GM18498 (cell line): ENCODE data around the gene GPR85.
"Not testable (repeated sequence)": the region's sequence is repeated elsewhere in the genome, so short reads cannot be mapped to it uniquely, and the experiment has no call there.

Source experiments
- ATAC-seq: cut with Tn5 transposase; IDR thresholded peaks from one replicate; pipeline ENCODE4 v1.9.1; 2021; ENCODE audit warnings: mild to moderate bottlenecking, moderate library complexity; ENCODE audit not compliant: unreplicated experiment

Gene GPR85, protein sequence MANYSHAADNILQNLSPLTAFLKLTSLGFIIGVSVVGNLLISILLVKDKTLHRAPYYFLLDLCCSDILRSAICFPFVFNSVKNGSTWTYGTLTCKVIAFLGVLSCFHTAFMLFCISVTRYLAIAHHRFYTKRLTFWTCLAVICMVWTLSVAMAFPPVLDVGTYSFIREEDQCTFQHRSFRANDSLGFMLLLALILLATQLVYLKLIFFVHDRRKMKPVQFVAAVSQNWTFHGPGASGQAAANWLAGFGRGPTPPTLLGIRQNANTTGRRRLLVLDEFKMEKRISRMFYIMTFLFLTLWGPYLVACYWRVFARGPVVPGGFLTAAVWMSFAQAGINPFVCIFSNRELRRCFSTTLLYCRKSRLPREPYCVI

DNA sequence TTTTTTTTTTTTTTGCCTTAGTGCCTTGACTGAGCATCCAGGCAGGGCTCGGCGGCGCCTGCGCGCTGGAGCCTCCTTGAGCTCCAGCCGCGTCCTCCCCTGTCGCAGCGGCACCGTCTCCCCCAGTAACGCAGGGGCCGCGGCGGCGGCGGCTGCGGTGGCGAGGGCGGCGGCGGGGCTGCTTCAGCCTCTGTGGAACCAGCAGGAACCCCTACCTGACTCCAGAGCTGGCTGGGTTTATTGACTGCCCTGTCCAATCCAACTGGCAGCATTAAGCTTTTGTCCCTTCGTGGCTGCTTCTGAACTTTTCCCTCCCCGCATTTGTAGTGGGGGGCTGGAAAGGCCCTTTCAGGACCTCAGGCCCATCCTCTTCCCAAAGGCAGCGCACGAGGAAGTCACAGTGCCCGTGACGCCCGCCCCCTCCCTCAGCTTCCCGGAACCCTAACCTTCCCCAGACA, at the start of gene GPR85:
Gene GPR85 (minus strand): TSS at position 397 of the 458 bp plus-strand sequence. CDS start 2,106 bp downstream, outside the sequence.
- ATAC-seq: peak; percentile 81

DNA sequence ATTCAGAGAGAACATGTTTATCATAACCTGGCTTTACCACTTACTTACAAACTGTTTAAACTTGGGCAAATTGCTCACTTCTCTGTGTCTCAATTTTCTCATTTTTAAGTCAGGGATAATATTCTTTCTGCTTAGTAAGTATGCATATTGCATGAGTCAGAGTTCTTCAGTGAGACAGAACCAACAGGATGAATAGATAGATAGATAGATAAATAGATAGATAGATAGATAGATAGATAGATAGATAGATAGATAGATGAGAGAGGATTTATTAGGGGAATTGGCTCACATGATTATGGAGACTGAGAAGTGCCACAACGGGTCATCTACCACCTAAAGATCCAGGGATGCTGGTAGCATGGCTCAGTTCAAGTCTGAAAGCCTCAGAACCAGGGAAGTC, 47.4 kb upstream of the GPR85 start:
- no peak for ATAC-seq

DNA sequence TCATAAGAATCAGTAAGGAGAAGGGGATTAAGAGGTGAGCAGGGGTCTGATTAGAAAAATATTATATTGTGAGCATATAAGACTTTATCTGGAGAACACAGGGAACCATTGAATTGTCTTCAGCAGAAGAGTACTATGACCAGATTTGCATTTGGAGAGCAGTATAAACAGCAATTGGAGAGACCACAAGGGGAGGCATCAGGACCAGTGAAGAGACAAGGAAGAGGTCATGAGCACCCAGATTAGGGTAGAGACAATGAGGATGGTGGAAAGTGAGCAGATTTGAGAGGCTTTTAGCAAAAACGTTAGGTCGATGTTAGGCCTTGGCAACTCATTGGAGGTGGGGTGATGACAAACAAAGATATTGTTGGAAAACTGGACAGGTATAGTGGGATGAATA, 44.7 kb upstream of the GPR85 start:
- no peak for ATAC-seq

DNA sequence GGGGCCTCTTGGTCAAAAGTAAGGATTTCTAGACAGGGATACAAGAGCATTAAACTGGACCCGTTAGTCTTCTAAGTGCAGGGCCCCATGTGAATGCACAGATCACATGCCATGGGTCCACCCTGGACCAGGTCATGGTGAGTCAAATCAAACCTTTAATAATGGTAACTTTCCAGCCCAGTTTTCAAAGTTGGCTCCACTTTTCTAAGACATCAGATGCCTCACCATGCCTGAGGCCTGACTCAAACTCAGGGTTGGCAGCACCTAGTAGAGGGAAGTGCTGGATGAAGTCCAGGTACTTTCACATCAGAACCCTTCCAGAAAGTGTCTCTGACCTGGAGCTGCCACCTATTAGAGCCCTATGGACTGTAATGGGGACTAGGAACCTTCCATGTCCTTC, 41.4 kb upstream of the GPR85 start:
- ATAC-seq: no peak

DNA sequence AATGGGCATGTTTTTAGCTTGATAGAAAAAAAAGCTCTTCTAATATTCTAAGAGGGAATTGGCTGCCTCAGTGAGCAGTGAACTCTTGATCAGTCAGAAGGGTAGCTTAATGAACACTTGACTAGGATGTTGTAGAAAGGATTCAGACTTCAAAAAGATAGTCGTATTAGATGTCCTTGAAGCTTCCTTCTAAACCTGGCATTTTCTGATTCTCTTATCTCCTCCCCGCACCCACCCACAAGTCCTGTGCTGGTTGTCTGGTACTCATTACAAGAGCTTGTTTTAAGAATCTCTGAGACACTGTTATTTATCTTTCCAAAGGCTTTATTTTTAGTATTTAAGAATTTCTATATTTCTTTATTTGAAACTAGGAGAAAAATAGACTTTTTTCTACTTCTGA, 39.1 kb upstream of the GPR85 start:
- ATAC-seq: no peak

DNA sequence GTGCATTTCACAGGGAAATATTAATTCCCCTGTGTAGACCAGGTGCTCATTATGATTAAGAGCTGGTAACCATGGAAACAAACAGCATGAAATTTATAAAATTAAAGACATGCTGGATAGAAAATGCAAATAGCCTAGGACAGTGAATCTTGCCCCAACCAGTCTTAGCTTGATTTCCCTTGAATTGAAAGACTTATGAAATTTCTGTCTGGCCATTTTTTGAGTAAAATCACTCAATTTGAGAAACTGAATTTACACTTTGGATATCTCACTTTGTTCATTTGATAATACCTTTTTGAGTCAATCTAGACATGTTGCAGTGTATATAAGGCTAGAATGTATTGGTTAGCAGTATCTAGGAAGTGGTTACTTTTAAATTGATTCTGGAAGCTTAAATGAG, 36.1 kb upstream of the GPR85 start:
- no peak for ATAC-seq

DNA sequence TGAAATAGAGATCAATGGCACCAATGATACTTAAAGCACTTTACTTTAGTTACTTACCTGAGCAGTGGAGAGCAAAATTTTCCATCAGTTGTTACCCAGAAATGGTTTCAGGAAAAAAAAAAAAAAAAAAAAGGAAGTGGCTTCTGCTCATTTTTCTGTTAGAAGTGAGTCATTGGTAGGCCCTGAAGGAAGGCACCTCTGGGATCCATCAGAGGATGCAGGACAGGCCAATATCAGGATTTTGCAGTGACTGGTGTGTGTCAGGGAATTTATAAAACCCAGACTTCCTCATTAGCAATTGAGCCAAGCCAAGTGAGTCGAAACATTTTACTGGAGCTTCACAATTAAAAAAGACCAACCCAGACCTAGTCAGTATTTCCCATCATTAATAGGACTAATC, 34.0 kb upstream of the GPR85 start:
- ATAC-seq: no peak

DNA sequence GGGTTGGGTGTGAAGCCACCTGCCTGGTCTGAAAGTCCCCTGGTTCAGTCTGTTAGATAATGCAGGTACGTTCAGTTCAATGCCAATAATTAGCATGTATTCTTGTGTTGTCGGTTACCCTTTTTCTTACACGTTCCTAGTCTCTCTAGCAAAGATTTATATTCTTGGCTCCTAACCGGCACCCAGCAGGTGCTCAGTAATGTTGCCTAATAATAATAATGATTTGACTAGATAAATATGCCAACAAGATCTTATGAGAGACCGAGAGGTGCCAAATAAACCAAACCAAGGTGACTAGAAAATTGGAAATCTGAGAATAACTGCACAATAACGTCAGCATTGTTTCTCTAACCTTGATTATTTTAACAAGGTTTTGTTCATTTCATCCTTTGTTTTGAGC, 32.8 kb upstream of the GPR85 start:
- ATAC-seq: no peak

DNA sequence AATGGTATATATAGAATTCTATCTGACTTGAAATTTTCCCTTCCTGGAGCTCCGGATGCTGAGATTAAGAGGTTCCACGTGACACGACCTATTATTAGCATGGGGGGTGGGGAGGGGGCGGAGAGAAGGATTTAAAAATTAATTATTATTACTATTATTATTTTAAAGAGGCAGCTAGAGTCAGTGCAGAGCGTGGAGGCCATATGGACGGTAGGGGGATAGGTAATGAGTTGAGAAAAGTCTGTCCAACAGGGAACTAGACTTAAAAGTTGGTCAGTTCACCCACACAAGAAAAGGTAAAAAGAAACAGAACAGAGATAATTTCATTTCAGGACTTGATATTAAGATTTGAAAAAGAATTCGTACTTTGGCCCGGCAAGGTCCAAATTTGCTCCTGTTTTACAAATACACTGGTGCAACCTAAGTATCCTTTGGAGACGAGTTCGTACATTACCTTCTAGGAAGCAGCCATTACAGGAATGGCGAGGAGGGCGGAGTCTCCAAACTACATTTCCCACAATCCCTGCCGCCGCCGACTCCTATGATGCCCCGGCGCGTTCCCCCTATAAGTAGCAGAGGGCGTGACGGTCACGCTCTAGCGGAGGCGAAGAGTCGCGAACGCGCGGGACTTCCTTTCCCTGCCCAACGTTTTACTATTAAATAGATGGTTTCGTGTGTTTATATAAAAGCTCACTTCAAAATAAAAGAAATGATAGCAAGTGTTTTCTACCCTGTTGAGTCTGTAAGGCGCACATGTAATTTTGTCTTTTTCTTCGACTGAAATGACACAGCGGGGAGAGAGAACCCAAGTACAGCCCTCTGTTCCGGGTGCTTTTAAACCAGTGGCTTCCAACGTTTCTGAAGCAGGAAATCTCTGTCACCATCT, 31.7 kb upstream of the GPR85 start, which contains the start of gene SMIM30:
Gene SMIM30 (minus strand): TSS at position 481 of the 886 bp plus-strand sequence. CDS start 976 bp downstream, outside the sequence.
- ATAC-seq: peak; percentile 98

DNA sequence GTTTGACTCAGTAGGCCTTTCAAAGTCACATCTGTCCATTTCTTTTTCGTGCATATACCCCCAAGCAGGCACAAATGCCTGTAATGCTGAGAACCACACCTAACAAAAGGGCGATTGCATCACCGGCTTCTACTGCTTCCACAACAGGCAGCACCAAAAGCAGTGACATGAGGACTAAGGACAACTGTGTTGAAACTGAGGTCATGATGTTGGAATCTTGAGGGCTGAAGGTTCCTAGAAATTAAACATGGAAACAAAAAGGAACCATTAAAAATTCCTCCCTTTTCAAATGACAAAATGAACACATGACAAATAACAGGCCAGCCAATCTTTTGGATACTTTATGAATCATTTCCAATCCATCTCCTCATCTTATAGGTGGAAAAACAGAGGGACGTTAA, 30.7 kb upstream of the GPR85 start:
- not testable (repeated sequence) for ATAC-seq

DNA sequence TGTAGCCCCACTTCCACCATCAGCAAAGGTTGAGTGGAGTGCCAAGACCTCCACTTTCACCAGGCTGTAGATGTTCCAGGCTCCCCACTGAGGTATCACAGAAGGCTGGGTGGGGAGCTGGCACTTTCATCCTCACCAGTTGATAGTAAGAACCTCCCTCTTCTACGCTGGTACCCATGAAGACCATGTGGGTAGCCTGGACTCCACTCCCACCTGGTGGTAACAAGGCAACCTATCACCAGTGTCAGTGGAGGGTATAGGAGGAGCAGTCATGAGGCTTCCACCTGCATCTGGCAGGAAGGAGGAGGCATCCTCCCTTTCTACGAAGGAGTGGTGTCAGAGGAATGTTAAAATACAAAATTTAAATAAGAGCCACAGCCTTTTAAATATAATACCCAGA, 27.3 kb upstream of the GPR85 start:
- ATAC-seq: peak; percentile 67

DNA sequence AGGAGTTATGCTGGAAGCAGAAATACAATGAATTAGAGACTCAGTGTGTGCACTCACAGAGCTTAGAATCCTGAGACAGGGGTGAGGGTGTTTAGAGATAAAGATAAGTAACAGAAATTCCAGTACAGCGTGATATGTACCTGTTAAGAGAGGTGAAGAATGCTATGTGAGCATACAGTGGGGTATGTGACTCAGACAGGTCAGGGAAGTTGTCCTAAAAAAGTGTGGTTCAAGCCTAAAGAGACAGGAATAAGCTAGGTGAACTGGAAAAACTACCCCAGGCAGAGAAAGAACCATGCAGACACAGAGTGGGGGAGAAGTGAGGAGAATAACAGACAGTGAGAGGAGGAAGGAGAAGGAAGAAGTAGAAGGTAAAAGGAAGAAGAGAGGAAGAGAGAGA, 23.1 kb upstream of the GPR85 start:
- no peak for ATAC-seq

DNA sequence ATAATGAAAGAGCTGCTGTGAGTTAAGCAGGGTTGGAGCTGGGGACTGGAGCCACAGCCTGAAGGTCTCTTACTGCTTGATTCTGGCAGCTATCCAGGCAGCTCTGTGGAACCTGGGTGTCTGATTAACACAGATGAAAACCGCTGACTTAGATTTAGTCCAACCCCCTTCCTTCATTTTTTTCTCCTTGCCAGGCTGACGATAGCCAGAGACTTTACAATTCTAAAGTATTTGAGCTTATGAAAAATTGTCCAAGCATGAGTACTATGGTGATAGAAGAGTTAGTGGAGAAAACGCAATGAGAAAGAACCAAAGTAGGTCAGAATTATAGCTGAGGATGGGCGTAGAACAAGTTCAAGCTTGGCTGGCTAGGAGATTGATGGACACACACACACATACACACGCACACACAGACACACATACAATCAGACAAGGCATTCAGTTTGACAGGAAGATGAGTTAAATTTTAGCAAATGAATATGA, 13.5 kb upstream of the GPR85 start:
- ATAC-seq: no peak

DNA sequence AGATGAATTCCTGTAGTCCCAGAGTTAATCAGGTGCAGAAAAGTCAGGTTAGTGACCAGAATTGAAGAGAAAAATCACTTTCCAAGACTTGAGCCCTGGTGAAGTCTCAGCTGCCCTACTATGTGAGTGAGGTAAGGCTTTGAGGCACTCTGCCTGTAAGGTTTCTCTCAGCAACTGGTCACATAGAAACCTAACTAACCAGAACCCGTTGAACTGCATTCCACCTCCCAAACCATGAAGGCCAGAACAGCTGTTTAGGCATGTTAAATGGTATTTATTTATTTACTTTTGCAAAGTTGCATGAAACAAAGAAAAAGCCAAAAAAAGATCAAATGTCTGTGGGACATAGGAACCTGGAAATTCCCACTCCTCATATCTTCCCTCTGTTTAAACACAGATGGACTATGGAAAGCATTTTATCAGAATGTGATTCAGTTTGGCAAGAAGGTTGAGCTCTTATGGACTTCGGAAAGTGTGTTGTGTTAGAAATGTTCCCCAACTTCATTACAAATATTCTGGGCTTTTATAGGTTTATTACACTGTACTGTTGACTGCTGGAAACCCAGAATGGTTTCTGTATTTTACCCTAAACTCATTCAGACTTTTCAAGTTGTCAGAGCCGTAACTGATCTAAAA, 12.8 kb upstream of the GPR85 start:
- no peak for ATAC-seq

DNA sequence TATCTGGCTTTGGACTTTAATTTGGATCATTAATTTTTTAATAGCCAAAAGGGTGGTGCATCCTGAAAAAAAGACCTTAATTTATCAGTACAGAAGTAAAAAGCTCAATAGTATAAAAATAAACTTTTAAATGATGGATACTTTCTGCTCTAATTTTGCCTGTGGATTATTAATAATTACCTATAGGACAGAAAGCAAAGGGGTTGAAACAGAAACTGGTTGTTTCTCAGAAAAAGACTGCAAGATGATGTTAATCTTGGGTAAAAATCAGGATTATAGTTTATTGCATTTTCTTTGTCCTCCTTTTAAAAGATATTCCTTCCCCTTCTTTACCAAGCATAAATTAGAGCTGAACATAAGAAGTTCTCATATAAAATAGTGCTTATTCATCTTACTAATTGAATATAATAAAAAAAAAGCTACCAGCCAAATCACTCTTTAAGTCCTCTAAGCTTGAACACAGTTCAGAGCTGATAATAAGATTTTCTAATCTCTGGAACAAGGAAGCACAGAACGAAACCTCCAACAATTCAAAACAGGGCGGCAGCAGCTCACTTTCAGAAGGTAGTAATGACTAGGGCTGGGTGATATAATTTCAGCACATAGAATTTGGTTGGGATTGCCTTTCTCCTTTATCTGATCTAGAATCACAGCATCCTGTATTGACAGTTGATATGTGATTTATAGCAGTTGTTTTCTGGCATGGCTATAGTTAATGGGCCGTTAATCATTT, 8.1 kb upstream of the GPR85 start:
- no peak for ATAC-seq

DNA sequence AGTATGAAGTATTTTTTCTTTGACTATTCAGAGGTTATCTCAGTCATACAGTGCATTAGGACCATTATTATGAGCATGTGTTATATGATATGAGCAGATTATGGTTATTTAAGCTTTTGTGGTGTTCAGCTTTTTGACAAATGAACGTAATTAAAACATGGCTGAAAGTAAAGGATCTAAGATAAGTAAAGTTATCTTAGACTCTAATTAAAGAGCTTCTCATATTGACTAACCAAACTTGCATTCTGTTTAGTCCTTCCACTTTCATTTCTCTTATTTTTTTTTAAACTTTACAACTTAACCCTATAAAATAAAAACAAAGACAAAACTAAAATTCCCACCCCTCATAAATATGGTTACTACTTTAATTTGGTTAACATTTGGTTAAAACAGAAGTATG, 6.9 kb upstream of the GPR85 start:
- ATAC-seq: no peak

DNA sequence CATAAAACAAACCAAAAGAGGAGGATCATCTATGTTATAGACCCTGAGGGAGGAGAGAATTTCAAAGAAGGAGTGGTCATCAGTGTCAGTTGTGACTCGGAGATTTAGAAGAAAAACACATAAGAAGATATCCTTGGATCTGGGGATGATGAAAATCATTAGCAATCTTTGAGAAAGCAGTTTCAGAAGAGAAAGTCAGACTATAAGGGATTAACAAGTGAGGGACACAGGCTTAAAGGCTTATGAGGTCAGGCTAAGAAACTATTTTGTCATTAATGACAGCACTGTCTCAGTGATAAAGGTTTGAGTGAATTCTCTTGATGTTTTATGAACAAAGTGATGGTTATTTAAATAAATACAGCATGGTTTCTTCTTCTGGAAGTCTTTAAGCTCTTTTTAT, 6.1 kb upstream of the GPR85 start:
- no peak for ATAC-seq

DNA sequence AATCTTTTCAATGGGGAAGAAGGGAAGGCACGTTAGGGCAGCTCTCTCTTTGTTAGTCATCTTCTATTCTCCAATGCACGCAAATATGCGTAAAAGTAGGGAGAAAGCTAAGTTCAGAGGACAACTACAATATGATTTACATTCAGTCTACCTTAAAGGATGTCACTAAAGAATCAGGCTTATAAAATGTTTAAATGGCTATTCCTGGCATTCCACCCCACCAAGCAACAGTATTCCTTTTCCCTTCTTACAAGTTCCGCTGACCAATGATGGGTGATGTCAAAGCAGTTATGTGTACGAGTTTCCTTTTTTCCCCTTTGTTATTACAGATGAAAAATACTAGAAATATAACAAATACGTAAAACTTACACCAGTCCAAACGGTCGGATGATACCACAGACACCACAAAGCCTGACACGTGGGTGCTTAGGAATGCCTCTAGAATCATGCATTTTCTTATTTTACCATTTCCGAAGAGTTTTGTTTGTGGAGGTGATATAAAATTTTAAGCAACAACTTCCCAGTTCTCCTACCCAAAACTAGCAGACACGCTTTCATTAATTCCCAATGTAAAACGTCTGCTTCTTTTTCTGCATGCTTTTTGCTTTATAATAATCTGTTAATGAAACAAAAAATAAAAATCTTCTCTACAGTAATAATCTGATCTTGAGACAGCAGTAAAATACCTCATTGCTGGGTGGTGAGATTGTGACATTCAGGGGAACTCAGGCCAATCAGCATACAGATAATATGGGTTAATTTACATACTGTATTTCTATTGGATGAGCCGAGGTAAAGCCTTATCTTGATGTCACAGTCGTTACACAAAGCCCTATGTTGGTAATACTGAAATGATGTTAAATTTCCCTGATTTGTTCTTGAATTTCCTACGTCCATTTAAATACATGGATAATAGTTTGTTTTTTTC, 708 bp upstream of the GPR85 start:
- ATAC-seq: no peak

DNA sequence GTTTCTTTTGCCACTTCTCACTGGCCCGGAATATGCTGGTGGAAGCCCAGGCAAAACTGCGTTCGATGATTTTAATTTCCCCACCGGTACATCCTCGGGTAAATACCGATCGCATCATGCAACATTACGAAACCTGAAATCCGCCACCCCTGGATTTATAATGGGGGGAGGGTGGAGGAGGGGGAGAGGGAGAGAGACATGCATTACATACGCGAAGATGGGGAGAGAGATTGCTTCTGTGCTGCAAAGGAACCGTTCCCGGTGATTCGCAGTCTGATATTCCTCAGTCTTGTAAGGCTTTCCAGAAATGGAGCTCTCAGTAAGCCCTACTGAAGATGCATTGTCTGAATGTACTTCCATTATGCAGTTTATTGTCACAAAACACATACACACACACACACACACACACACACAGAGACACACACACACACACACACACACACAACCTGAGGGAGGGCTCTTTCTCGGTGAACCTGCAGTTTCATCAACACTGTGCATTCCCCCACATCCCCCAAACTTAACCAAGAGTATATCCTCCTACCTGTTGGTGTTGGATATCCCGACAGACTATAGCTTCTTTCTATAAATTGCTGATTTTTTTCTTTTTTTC, 741 bp downstream of the GPR85 start:
- no peak for ATAC-seq
